ENCODE measurements around the gene ICAM2.
A peak's percentile ranks its signal among the peaks of the same experiment; 100 is the strongest.
"Not testable (repeated sequence)": the region's sequence is repeated elsewhere in the genome, so short reads cannot be mapped to it uniquely, and the experiment has no call there.

ICAM2 gene

DNA sequence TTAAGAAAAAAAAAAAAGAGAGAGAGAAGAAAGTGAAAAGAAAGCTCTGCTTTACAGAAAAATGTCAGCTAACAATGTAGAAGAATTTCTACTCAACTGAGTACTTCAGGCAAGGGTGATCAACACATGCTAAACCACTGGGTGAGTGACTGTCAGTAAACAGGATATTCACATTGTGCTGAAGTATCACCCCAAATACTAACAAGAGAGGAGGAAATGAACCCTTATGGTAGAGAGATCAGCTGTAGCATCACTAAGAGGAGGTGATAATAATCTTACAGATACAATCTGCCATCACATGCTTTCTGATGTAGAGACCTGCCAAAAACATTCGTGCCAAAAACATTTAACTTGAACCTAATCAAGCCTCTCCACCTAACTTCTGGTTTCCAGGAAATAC lies 30.7 kb upstream of the ICAM2 start:
- H3K4me3 ChIP-seq (ENCODE audit: low read length) = no peak overlapping the region
- DNase-seq (ENCODE audit: low read depth, low spot score) = no peak

DNA sequence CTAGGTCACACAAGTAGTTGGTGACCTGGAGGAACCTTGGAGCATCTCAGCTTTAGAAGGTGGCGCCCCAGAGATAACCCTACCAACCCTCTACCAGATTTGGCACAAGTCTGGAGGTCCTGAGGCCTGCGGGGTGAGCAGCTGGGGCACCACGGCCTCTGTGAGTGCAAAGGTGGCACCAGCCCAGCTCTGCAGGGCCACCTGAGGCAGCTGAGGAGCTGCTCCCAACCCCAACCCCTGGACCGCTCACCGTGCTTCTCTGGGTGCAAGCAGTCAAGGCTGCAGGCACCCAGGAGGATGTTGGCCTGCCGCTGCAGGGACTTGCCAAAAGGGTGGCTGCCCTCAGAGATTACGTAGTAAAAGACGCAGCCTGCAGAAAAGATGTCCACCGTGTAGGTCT lies 28.4 kb upstream of the ICAM2 start:
- no peak overlapping the region for H3K4me3 ChIP-seq (ENCODE audit: low read length)
- DNase-seq (ENCODE audit: low read depth, low spot score) = no peak

DNA sequence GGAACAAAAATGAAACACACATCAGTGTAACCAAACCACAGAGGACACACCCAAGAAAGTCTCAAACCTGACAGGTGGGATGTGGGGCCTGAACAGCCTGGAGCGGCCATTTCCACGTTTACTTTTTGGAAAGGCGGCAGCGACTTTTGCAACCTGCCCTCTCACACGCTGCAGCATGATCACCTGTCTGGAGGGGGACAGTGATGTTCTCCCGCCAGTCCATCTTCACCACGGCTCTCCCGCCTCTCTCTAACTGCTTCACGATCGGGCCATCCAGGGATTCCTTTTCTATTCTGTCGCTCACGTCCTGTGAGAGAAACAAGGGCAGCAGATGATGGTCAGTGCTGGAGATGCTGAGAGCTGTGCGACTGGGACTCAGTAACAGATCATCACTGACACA lies 24.7 kb upstream of the ICAM2 start:
- no peak overlapping the region for H3K4me3 ChIP-seq (ENCODE audit: low read length)
- no peak for DNase-seq (ENCODE audit: low read depth, low spot score)

DNA sequence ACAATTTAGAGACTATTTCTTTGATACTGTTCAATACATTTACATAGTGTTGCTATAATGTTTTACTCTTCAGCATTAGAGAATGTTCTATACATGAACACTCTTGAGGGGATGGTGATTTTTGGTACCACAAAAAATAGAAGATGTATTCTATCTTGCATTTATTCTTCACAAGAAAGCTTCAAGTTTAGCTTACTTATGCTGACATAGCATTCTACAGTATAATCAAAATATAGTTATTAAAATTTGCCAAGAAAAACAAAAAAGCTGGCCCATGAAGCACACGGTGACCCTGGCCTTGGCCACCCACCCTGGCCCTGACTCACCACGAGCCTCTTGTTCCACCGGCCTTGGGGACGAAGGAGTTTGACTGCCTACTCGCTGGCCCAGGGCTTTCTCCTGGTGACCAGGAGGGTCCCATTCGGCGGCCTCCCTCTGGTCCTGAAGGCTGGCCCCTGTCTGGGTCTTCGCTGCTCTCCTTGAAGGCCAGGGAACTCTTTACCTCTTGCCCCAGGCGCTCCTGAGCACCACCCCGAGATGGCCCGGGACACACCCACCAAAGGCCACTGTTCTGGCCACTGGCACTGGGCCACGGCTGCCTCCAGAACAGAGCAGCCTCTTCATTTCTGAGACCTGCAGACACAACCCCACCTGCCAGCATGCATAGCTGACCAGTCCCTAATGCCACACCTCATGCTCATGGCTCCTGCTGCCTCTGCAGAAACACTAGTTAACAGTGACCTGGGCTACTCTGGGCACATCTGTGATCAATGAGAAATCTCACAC lies 22.5 kb upstream of the ICAM2 start:
- no peak overlapping the region for H3K4me3 ChIP-seq (ENCODE audit: low read length)
- no peak for DNase-seq (ENCODE audit: low read depth, low spot score)

DNA sequence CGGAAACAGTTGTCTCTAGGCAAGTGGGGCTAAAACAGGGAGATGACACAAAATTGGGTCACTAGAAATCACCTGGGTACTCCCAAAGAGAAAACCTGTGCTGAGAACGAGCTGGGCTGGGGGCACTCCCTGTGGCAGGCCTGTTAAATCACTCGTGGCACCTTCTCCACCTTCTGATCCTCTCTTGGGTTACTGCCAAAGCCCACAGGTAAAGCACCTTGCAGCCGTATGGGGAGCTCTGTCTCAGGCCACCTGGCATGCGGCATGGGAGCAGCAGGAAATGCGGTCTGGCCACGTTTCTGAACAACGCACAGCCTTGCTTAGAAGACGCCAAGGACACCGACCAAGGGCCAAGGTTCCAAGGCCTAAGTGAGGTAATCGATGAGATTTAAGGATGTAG lies 21.5 kb upstream of the ICAM2 start:
- no peak overlapping the region for H3K4me3 ChIP-seq (ENCODE audit: low read length)
- DNase-seq (ENCODE audit: low read depth, low spot score) = no peak

DNA sequence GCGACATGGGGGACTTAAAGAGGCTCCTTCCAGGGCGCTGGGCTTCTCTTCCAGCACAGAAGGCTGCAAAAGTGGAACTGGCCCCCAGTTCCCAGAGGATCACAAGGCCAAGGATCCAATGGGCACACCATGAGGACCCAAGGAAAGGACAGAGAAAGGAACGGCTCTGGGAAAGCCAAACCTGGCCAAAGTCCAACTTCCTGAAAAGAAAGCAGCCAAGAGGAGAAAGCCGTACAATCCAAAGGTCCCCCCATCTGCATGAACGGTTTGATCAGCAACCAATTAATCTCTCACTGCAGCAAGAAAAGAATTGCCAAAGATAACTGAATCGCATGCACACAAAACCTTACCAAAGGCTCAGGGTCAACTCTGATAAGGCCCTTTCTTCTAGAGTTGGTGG lies 19.8 kb upstream of the ICAM2 start:
- no peak for DNase-seq (ENCODE audit: low read depth, low spot score)
- H3K4me3 ChIP-seq (ENCODE audit: low read length) = no peak overlapping the region

DNA sequence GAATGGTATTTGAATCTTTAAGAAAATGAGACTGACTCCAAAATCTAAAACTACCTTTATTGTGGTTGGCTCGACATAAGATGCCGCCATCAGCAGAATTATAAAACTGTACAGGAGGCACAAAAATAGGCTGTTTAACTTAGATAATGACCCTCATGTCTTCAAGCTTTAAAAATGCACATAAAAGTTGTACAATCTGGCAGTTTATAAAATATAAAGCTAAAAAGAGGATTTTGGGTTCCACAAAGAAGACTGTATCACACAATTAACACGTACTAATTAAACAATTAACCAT lies 18.6 kb upstream of the ICAM2 start:
- DNase-seq (ENCODE audit: low read depth, low spot score) = no peak
- no peak overlapping the region for H3K4me3 ChIP-seq (ENCODE audit: low read length)

DNA sequence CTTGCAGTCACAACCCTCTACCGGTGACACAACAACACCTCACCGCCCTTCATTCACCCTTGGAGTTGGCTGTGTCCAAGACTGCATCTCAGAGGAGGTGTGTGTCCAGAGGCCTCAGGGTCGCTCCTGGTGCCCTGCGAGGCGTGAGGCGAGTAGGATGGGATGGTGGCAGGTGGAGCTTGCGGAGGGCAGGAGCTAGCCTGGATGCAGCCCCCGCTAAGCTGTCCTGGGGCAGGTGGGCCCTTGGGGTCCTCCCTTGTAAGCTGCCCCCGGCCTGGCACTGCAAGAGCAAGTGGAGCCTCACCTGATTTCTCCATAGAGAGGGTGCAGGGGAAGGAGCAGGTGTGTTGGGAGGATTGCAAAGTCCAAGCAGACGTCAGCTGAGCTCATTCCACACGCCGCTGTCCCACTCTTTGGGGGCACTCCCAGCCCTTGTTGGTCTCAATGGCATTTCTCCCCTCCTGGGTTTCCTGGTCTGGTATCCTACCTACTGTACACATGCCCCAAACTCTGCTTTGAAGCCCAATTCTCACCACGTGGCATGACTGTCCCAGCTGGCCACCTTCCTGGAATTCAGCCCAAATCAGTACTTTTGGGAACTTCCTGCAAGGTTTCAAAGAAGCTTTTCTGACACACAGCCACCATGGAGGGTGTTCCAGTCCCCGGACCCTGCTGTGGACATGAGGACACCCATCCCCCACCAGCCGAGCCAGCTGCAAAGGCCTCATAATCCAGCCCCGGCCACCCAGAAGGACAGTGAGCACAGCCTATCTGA lies 18.1 kb upstream of the ICAM2 start:
- DNase-seq (ENCODE audit: low read depth, low spot score) = no peak
- no peak overlapping the region for H3K4me3 ChIP-seq (ENCODE audit: low read length)

DNA sequence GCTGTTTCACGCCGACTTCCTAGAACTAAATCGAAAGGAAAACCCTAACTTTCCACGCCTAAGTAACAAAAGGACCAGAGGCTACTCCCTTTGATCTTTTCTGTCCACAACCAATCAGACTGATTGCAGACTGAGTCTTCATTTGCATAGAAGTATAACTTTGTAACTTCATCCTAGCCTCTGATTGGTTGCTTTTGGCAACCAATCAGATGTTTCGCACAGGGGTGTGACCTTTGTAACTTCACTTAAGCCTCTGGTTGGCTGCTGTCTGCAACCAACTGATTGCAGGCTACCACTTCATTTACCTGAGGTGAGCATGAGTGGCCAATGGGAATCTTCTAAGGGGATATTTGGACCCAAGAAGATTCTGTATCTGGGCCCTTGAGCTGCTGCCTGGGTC lies 17.4 kb upstream of the ICAM2 start:
- no peak for DNase-seq (ENCODE audit: low read depth, low spot score)
- no peak overlapping the region for H3K4me3 ChIP-seq (ENCODE audit: low read length)

DNA sequence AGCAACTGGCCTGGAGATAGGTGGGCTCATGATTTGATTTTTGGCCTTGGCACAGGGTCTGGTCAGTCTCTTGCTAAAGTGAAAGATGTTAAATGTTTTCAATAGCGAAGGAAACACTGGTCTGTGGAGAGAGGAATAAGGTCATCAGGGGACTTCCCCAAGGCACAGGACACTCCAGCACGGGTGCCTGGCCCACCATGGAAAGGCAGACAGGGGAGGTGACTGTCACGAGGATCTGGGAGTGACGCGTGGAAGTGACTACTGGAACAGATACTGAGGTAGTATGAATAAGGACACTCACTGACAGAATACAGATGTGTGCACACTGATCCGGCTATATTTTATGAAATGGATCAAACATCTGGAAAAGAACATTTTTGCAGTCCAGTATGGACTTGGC lies 16.7 kb upstream of the ICAM2 start:
- H3K4me3 ChIP-seq (ENCODE audit: low read length) = no peak overlapping the region
- no peak for DNase-seq (ENCODE audit: low read depth, low spot score)

DNA sequence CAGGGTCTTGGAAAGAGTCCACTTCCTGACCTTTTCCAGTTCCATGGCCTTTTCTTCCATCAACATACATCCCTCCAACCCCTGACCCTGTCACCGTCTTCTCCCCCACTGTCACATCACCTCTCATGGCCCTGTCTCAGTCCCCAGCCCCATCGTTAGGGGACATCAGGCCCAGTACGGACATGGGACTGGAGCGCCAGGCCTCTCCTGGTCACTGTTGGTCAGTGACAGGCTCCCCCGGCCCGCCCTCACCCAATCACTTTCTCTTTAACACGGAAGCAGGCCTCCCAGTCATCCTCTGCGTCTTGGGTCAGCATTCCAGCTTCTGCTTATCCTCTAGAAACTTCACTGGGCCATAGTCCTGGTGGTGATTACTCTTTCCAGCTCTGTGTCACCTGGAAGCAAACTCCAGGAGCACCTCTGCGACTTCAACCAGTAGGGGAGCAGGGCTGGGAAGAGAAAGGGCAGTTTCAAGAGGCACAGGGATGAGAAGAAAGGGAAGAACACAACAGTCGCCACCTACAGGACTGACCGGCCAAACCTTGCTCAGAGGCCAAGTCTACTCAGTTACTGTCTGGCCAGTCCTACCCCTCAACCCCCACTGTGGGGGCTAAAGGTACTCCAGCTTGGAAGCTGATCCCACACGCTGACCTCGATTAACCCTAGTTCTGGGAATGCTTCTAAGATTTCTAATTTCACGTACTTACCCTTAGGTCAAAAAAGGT lies 15.9 kb upstream of the ICAM2 start:
- H3K4me3 ChIP-seq (ENCODE audit: low read length) = no peak overlapping the region
- no peak for DNase-seq (ENCODE audit: low read depth, low spot score)

DNA sequence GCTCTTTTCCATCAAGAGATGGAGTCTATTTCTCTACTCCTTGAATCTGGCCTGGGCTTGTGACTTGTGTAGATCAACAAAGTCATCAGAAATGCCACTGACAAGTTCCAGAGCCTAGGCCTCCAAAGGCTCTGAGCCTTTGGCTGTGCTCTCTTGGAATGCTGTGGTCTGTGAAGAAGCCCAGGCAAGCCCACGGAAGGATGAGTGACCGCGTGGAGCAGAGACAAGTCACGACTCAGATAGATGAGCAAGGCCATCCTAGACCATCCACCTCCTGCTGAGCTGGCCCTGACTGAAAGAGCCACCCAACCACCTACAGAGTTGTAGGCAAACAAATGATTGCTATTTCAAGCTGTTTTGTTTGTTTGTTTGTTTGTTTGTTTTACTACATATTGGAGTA lies 11.6 kb upstream of the ICAM2 start:
- H3K4me3 ChIP-seq (ENCODE audit: low read length) = no peak overlapping the region
- DNase-seq (ENCODE audit: low read depth, low spot score) = no peak

DNA sequence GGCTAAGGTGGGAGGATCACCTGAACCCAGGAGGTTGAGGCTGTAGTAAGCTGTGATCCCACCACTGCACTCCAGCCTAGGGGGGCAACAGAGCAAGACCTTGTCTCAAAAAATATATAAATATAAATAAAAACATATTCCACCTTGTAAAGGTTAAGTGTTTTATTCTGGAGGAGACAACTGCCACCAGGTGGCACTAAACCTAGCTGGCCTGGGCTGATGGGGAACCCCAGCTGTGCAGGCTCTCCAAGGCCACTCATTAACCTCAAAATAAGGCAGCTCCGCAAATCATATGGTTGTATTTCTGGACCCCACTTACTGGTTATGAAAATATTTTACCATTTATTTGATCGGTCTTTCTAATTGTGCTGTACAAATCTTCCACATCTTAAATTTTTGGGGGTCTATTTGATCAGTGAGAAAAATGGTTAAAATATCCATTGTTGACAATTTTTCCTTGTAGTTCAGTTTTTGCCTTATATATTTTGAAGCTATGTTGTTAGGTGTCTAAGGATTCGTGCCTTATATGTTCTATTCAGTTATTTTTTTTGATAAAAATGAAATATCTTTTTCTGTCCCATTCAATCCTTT lies 8.5 kb upstream of the ICAM2 start:
- DNase-seq (ENCODE audit: low read depth, low spot score) = peak; percentile 64
- no peak overlapping the region for H3K4me3 ChIP-seq (ENCODE audit: low read length)

DNA sequence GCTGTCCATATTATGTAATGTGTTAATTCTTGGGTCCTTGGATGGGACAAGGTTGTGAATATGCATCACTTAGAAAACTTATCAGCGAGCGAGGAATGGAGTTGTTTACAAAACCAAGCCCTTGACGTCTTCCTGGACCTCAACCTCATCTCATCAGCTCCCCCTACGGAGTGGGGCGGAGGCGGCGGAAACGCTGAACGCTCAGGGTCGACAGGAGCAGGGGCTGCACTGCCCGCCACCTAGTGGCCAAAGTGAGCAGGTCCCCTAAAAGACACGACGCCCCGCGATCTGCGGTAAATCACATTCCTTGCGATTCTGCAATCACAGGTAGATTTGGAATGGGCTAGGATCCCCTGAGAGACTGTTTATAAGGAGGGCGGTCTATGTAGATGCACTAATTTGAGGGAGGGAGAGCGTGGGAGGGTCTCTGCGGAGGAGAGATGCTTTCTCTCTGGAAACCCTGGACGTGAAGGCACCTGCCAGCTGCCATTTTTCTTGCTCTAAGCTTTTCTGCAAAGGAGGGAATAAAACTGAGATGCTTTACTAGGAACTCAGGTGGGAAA lies 5.4 kb upstream of the ICAM2 start:
- DNase-seq (ENCODE audit: low read depth, low spot score) = peak; percentile 87
- H3K4me3 ChIP-seq (ENCODE audit: low read length) = peak overlapping the region; percentile 53

DNA sequence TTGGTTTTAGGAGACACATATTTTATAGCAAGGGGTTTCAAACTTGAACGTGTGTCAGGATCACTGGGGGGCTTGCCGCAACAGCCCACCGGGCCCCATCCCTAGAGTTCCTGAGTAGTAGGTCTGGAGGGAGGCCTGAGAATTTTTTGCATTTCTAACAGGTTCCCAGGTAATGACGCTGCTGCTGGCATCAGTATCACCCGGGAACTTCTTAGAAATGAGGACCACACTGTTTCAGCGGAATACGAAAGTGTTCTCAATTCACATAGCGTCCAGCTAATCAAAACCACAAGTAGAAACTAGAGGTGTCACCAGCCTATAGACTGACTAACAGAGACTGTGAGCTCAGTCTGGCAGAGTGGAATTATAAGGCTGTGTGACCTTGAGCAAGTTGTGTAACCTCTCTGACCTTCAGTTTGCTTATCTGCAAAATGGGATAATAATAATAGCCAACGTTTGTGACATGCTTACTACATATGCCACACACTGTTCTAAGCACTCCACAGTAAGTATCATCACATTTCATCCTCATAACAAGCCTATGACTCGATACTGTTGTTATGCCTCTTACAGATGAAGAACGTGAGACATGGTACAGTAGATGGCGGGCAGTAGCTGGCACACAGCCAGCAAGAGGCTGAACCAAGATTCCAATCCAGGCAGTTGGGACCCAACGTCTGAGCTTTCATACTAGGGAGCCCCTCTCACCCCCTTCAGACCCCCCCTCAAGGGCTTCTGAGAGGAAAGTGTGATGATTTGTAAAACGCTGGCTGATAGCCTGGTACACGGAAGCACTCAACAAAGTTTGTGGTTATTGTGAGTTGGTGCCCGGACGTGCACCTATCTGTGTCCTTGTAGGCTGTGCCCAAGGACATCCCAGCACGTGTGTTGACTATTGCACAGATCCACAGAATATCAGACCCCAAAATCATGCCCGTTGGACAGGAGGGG lies 4.6 kb upstream of the ICAM2 start:
- H3K4me3 ChIP-seq (ENCODE audit: low read length) = peak overlapping the region; percentile 53
- no peak for DNase-seq (ENCODE audit: low read depth, low spot score)

DNA sequence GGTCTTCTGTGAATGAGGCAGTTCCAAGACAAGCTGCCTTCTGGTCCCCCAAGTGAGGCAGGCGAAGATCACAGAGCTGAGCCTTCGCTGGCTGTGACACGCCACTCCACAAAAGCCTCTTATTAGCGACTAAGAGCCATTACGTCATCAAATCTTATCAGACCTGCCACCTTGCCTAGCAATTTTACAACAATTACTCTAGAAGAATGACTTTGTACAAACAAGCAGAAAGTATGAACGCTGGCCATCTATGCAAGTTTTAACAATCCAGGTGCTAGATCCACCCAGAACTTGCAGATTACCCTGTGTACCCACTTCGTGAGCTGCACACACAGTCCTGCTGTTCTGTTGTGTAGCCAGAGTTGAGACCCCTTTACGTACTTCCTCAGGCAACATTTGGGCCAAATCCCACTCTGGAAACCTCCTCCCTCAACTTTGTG lies 3.8 kb upstream of the ICAM2 start:
- no peak for DNase-seq (ENCODE audit: low read depth, low spot score)
- H3K4me3 ChIP-seq (ENCODE audit: low read length) = no peak overlapping the region

DNA sequence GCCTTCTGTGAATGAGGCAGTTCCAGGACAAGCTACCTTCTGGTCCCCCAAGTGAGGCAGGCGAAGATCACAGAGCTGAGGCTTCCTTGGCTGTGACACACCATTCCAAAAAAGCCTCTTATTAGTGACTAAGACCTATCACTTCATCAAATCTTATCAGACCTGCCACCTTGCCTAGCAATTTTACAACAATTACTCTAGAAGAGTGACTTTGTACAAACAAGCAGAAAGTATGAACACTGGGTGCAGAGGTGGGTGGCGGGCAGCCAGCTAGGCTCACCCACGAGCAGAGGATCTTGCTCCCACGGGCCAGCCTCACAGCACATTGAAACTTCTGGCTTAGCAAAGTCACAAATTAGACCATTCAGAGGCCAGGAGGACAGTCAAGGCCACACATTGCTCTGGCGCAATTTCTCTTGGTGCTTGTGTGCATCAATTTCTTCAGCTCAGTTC lies 2.2 kb upstream of the ICAM2 start:
- DNase-seq (ENCODE audit: low read depth, low spot score) = no peak
- no peak overlapping the region for H3K4me3 ChIP-seq (ENCODE audit: low read length)

DNA sequence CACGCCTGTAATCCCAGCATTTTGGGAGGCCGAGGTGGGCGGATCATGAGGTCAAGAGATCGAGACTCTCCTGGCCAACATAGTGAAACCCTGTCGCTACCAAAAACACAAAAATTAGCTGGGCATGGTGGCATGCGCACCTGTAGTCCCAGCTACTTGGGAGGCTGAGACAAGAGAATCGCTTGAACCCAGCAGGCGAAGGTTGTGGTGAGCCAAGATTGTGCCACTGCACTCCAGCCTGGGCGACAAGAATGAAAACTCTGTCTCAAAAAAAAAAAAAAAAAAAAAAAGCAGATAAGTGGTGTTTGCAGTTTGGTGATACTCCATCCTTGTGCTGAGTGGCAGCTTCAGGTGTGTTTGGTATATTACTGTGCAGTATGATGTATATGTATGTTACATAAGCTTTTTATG lies 877 bp downstream of the ICAM2 start:
- DNase-seq (ENCODE audit: low read depth, low spot score) = not testable (repeated sequence)
- H3K4me3 ChIP-seq (ENCODE audit: low read length) = peak overlapping the region; percentile 88
